ENCODE measurements around the gene NPHS2.

- TF ChIP-seq, protein P1, sequence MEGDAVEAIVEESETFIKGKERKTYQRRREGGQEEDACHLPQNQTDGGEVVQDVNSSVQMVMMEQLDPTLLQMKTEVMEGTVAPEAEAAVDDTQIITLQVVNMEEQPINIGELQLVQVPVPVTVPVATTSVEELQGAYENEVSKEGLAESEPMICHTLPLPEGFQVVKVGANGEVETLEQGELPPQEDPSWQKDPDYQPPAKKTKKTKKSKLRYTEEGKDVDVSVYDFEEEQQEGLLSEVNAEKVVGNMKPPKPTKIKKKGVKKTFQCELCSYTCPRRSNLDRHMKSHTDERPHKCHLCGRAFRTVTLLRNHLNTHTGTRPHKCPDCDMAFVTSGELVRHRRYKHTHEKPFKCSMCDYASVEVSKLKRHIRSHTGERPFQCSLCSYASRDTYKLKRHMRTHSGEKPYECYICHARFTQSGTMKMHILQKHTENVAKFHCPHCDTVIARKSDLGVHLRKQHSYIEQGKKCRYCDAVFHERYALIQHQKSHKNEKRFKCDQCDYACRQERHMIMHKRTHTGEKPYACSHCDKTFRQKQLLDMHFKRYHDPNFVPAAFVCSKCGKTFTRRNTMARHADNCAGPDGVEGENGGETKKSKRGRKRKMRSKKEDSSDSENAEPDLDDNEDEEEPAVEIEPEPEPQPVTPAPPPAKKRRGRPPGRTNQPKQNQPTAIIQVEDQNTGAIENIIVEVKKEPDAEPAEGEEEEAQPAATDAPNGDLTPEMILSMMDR (conservative IDR thresholded peaks at IDR 0.05; ENCODE audit: low read depth, low read length) = no peak
- TF ChIP-seq BHLHE40 (IDR thresholded peaks at IDR 0.05; ENCODE audit: low read depth, low read length) (no peak), RFX5 (IDR thresholded peaks at IDR 0.05; ENCODE audit: low read depth, low read length) (no peak), POLR2A (IDR thresholded peaks at IDR 0.05; ENCODE audit: low read depth, low read length) (no peak), CEBPB (IDR thresholded peaks at IDR 0.05; ENCODE audit: low read depth, low read length) (no peak), ELK1 (IDR thresholded peaks at IDR 0.05; ENCODE audit: borderline replicate concordance, low read depth, low read length) (no peak)
- TF ChIP-seq, protein P2, sequence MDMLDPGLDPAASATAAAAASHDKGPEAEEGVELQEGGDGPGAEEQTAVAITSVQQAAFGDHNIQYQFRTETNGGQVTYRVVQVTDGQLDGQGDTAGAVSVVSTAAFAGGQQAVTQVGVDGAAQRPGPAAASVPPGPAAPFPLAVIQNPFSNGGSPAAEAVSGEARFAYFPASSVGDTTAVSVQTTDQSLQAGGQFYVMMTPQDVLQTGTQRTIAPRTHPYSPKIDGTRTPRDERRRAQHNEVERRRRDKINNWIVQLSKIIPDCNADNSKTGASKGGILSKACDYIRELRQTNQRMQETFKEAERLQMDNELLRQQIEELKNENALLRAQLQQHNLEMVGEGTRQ (IDR thresholded peaks at IDR 0.05; ENCODE audit: low read depth, low read length) = no peak
Measured at GRCh38 chr1:179516976-179517705, 58.6 kb downstream of the NPHS2 start.

All from IMR-90 (cell line).